ENCODE measurements around the gene CXCL12.

Gene CXCL12

DNA sequence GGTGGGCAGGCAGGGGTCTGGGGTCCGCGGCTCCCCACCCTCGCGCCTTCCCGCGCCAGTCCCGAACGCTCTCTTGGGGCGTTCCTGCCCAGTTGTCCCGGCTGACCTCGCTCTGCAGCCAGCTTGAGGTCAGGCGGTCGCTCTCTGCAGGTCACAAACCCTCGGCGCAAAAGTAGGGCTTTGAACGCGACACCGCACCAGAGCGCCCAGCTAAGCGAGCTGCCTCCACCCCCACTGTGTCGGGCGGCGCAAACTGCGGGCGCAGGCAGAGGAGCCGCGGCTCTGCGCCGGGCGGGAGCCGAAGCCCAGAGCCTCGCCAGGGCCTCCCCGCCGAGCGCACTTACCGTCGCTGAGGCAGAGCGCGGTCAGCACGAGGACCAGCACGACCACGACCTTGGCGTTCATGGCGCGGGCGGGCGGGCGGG, 284 bp downstream of the CXCL12 start:
- peak in 1 of 2 experiments; percentile 28 for DNase-seq

DNA sequence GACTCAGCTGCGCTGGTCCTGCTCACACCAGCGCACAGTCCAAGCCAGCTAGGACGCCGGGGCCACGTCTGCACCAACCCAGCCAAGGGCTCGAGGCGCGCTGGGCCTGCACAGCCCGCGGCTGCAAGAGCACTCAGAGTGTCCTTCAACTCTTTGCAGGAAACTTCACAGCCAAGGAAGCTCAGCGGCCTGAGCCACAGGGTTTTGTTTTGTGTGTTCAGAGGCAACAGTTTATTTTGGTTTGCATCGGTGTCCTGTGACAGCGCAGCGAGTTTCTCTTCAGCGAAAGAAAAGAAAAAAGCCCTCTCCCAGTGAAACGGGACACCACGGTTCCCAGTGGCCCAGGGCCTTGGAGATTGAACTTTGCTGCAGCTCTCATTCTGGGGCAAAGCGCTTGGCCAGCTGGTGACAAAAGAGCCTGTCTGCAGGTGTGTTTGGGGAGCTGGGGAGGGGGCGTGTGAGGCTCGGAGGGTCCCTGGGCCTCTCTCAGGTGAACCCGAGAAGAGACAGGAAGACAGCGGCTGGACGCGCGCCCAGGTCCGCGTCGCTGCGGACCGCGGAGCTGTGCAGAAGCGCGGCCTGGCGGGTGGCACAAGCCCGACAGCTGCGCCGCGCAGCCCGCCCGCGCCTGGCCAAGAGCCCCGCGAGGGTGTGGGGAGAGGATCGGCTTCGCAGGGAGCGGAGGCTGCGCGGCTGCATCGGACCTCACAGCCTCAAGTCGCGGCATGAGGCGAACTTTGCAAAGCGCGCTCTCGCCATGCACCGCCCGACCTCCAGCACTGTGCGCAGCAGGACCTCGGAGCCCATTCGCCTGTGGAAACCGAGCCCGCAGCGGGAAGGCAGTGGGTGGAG, 922 bp downstream of the CXCL12 start:
- DNase-seq, result peak; percentile 14 to 18

DNA sequence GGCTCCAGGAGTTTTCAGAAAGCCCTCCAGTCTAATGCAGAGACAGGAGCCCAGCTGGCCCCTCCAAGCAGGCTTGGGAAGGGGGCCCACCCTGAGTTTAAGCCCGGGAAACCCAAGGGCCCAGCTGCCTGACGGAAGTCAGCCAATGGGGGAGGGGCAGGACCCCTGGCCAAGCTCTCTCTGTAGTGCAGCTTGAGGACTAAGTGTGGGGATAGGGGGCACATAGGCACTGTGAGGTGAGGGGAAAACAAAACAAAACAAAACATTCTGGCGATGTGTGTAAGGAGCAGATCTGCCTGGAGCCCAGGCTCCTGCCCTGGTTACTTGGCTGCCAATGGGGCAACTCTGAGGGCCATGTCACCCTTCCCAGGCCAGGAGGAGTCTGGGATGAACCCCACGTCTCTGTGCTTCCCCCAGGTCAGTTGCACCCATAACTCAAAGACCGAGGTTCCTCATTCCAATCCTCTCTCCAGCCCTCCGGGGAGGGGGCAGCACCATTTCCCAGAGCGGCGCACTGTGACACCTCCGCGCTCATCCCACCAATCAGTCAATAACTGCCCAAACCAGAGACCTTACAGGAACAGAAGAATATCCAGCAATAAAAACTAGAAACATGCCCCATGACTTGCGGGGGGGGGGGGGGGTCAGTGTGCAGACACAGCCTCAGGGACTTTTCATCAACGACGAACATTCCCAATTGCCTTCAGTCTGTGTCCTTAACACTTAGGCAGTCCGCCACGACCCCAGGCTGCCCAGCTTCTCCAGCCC, 1.7 kb downstream of the CXCL12 start:
- no peak for DNase-seq

DNA sequence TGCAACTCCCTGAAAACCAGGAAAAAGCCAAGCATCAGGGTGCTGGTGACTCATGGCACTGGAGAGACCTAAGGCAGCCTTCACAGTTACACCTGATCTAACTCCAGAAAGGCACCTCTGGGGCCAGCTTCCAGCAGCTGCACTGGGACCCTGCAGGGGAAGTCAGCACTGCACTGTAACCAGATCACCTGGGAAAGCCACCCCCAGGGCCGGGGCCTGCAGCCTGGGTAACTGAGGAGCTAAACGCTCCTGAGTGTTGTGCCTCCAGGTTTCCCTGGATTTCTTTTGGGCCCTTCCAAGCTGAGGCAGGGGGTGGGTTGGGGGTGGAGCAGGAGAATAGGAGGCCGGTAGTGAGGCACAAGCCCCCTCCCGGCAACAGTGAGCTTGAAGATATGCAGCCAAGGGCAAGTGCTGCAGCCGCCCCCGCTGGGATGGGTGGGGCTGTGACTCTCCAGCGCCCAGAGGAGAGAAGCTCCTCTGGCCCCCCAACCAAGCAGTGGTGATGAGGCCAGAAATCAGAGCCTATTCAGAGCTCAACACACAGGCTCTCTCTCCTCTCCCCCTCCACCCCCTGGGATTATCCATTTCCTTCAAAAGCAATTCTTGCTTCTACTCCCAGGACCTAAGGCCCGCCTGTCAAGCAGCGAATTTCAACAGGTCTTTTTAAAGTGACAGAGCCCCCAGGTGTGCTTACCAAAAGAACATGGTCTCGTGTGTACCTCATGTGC, 2.6 kb downstream of the CXCL12 start:
- DNase-seq, result no peak

DNA sequence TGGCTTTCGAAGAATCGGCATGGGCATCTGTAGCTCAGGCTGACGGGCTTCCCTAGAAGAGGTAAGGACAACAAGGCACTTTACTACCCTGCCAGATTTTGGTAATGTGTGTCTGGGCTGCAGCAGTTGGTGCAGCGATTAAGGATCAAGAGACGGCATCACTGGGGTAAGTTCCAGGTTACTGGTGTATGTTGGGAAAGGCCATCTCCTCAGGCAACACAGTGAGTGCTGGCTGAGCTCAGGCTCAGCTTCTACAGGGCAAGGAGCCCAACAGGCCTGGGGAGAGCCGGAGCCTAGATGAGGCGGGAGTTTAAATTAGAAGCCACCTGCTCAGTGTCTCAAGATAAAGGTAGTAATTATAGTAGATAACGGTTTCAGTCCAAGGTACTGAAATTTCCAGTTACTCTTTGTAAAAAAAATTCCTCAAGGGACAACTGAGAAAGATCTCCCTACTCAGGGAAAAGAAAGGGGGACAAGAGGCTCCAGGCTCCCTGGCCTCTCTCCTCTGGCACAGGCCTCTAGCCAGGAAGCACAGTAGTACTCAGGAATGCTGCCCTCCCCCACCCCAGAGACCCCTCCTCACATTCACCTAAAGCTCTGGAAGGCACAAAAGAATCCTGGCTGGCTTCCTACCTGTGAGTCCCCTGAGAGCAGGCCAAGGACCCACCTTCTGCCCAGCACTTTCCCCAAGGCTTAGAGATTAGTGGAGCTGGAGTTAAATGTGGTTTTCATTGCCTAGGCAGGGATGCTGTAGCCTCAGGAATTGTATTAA, 3.9 kb downstream of the CXCL12 start:
- no peak for DNase-seq

DNA sequence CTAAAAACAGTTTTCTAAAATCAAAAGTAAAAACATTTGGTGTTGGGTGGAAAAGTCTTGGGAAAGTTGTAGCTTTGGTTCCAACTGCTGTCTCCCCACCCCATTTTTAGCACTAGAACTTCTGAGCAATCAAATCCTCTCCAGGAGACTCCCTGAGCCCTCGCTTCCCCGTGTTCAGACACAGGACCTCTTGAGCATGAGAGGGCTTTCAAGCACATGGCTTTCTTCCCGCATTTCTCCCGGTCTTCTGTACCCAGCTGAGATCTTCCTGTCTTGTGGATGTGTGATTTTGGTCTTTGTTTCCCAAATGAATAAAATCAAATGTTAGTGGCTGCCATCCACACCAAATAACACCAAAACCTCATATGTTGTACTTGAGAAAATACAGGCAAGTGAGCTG, 5.0 kb downstream of the CXCL12 start:
- no peak for DNase-seq

DNA sequence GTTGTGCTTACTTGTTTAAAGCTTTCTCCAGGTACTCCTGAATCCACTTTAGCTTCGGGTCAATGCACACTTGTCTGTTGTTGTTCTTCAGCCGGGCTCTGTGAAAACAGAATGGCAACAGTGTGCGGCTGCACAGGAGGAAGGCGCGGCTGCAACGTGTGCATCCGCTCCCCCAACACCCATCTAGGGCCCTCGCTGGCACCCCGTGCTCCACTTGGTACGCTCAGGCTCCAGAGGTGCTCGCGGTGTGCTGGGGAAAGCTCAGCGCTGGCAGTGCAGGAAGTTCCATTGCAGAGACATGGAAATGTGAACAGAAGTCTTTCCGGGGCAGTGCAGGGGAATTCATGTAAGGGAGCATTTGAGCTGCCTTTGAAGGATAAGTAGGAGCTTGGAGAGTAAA, 6.3 kb downstream of the CXCL12 start:
- no peak for DNase-seq

DNA sequence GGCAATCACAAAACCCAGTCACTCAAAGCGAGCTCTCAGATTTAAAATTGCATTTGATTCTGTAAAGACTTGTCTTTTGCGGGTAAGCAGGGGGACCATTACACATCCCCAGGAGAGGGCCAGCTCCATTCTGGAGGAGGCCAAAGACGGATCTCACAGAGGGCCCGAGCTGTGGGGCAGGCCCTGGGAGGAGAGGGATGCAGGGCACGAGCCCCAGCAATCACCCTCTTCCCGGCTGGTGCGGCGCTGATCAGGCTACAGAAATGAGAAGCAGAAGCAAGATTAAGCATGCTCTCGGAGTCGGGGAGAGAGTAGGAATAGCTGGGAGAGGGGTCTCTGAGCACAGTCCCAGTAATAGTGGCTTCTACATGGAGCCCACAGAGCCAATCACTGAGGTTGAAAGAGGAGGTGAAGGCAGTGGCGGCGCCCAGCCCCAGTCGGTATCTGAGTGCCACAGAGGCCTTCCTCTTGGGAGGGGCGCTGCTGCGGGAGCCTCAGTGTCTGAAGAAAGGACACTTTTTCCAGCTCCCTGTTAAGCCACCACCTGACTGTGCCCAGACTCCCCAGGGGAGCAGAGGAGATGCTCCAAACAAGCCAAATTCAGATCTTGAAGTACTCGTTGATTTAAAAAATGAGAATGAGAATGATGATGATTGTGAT, 7.1 kb downstream of the CXCL12 start:
- DNase-seq, result no peak

DNA sequence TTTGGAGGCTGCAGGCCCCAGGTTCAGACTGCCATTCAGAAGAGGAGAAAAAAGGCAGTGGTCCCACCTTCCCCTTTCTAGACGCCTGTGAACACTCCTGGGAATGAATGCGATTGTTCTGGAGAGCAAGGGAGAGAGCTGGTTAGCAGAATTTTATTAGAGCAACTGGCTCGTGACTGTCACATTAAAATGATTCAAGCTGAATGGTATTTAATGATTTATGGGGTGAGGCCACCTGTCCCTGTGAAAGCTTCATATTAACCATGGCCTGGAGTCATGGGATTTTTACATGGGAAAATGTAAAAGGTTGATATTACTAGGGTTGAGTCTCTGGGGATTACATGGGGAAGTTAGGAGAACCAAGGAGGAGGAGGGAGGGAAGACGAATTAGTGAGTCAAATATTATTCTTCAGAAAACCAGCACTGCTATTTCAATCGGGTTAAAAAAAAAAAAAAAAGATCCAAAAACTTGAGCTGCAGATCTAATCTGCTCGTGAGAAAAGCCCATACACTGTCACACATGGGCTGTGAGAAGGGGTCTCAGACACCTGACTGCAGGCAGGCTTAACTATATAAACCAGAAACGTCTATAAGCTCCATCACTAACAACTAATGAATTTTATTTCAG, 8.3 kb downstream of the CXCL12 start:
- DNase-seq, result no peak

DNA sequence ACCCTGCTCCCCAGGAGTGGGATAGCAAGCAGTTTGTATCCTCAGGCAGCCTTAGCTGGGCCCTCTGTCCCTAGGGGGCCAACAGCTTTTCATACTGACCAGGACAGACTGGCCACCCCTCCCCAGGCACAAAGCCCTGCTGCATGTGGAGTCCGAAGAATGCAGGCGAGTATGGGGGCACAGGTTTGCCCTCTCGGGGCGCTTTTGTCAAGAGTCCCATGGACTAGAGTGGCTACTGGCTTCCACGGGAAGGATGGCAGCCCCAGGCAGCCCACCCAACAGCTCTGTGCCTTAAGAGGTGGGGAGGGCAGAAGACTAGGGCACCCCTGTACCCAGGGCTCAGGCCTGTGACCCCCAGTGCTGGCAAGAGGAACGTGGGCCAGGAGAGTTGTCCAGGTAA, 10.7 kb downstream of the CXCL12 start:
- no peak for DNase-seq

DNA sequence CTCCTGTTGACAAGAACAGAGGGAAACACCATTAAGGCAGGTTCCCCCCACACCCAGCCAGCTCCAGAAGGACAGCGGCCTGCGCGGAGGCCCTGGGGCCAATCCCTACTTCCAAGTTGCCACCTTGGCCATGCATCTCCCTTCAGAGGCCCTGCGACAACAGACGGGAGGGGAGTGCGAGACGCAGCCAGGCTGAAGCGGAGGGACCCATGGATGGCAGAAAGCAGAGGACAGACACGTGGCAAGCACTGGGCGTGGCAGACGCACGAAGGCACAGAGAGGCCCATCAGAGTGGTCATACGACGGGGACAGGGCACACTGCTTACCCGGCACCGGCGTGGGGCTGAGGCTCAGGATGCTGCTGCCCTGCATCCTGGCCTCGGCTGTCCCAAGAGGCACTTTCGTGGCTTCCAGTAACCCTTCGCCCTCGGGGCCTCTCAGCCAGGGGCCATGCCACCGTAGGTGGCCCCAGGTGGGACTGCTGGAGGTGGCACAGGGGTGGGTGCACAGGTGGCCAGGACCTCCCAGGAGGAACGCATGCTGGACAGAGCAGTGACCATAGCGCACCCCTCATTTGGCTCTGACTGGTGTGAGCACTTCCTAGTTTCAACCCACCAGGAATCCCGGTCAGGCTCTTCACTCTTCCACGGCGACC, 11.4 kb downstream of the CXCL12 start:
- DNase-seq, result no peak

DNA sequence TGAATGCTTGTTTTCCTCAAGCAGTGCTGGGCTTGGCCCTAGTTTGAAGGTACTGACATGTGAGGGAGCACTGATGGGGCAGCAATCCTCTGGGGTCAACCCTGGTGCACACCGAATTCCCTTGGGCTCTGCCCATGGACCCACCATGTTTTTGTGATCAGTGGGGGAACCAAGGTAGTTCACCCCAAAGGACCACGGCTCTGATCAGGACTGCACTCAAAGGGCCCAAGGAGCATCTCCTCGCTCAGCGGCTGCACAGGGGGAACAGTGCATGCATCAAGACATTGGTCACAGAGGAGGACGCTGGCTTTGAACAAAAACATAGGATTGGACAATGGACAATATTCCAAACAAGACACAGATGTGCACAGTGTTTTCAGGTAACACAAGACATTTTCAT, 12.7 kb downstream of the CXCL12 start:
- DNase-seq, result no peak

DNA sequence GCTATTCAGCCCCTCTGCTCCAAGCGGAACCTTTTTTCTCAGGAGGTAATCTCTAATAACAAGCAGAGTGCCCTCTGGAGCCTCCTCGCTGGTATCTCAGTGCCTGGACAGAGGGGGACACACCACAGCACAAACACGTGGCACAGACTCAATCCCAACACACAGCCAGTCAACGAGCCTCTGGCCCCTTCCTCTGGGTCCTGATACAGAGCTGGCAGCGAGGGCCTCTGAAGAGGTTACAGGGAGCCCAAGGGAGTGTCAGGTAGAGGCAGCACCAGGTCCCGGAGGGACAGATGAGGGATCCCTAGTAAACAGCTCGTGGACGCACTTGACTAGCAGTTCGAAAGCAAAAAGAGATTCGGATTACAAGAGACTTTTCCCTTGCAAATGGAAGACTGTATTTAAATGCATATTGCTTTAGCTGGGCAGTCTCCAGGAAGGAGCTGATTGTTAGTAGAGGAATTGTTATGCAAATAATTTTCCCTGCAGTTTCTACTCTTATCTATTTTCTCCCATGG, 14.1 kb downstream of the CXCL12 start:
- DNase-seq, result no peak

DNA sequence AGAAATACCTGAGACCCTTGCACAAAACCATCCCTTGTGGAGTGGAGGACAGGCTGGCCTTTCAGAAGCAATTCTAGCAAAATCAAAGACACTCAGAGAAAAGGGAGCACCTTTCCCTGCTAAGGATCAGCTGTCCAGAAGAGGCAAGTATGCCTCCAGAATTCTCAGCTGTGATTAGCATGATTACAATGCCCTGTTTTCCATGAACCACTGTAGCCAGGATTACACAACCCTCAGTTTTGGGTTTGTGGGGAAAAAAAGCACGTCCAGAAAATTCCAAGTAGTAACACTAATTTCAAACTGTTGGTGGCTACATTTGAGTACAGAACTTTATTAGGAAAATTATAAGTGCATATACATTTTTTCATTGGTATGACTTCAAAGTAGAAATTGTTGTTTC, 15.0 kb downstream of the CXCL12 start:
- no peak for DNase-seq

DNA sequence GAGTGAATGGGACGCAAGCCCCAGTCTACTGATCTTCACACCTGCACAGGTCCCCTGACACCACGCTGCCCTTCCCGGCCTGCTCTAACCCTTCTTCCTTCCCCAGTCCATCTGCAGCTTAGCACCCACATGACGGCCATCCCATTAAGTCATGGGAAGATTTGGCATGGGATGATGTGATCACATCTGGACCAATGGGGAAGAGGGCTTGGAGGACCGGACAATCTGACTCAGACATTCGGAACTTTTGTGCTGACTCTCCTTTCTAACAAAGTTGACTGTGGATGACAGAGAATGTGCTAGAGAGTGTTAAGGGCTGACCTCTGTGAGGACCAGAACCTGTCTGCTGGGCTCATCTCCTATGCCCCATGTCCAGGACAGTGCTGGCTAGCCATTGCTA, 15.6 kb downstream of the CXCL12 start:
- DNase-seq, result no peak

DNA sequence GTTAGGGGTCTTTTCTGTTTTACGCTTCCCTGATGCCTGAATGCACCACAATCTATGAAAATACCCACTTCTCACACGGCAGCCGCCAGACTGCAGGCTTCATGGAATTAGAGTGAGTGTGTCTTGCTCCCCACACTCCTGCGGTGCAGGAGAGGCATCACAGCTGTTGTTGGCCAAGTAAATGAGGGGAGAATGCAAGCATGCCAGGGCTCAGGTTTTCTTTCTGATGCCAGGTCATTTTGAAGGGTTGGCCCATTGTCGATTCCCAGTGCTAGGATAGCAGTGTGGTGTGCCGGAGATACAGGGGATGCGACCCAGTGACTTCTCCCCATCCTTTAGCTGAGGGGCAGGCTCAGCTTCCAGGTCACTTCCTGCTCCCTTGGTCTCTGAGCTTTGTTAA, 16.3 kb downstream of the CXCL12 start:
- DNase-seq, result no peak

DNA sequence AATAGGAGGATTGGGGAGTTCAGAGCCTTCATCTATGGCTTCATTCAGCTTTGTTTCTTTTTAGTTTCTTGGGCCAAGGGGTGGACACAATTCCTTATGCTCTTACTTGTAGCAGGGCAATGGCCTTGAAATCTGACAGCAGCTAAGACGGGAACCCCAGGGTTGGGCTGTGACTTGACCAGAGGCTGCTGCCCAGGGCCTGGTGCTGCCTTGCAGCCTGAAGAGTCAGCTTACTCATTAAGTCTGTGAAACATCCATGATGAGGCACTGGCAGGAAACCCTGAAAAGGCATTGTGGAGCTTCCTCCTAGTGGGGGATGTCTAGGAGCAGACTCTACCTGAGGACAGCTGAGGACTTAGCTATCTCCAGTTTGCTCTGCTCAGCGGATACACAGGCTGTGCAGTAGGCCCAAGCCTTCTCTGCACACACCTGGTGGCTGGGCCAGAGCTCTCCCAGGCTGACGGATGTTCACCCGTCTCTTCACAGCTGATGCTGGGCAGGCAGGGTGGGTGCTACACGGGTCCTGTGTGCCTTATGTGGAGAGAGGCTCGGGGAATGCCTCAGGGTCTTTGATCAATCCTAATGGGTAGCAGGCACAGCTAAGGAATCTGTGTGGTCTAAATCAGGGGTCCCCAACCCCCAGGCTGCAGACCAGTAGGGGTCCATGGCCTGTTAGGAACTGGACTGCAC, 17.8 kb downstream of the CXCL12 start:
- no peak for DNase-seq

DNA sequence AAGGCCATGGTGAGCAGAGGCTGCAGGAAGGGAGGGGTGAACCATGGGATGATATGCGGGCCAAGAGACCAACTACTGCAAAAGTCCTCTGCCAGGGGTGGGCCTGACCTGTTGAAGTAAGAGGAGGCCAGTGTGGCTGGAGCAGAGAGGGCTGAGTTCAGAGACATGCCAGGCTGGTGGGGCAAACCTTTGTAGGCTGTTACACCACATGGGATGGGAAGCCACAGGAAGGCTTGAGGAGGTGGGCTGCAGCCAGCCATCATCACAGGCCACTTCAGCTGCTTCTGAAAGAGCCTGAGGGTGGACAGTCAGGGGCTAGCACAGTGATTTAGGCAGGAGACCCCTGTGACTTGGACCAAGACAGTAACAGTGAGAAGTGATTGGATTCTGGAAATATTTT, 20.3 kb downstream of the CXCL12 start:
- DNase-seq, result no peak

DNA sequence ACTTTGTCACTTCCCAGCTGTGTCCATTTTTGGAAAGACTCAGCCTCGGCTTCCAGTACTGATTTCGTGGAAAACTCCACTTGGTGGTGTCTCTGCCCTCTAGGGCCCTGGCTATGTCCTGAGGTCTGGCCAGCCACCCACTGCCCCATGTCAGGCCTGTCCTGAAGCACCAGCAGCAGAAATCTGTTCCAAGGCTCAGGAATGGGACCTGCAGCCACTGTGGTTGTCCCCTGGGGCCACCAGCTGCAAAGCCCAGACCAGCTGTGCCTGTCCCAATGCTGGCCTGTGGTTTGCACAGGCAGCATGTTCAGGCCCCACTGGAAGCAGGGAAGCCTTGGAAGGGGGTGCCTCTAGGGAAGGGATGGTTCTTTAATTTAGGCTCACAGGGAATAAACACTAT, 21.2 kb downstream of the CXCL12 start:
- no peak for DNase-seq

All from activated T-cell treated with anti-CD3 and anti-CD28 coated beads, Interleukin-2, amount 50 U/mL, for 48 hours (primary cell).